Limb (tissue), 2 donors: ENCODE results near the gene LFNG.
"Not testable (repeated sequence)": the region's sequence is repeated elsewhere in the genome, so short reads cannot be mapped to it uniquely, and the experiment has no call there.

ENCODE experiments used
- DNase-seq, 2 donors: peaks; one replicate each; pipeline ENCODE4 v3.0.0-alpha.2; 2016; ENCODE audit errors: extremely low spot score in 2 of 2

Gene LFNG

DNA sequence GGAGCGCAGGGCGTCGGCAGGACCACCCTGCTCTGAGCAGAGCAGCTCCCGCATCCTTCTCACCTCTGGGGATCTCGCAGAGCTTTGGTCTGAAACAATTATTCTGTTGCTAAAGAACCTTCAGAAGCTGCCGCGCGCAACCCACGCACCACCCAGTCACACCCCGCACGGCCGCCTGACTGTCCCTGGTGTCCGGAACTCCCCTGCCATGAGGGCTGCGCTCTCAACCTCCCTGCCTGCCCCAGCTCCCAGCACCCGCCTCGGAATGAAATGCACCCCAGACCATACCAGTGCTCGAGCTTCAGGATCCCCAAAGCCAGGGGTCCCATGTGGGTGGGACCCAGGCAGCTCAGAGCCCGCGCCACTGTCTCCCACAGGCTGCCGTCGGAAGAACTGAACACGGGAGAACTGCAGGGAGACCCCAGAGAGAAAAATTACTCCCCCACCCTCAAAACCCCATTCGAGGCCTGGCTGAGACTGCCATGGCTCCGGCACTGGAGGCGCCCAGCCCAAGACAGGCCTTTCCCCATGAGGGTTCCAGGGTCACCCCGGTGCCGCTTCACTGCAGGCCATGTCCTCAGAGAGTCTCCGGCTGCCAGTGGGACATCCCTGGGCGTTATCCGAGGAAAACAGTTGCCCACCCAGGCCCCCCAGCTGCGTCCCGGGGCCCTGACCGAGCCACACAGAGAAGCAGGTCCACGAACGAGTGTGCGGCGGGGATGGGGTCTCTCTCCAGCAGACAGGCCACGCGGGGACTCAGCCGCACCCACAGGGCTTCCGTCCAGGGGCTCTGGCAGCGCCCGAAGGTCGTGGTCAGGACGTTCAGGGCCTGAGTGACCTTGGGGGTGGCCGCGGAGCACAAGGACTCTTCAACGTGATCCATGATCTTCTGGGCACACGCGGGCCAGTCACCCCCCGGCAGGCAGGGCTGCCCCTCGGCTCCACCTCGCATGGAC lies 23.6 kb downstream of the LFNG start:
- no peak for DNase-seq

DNA sequence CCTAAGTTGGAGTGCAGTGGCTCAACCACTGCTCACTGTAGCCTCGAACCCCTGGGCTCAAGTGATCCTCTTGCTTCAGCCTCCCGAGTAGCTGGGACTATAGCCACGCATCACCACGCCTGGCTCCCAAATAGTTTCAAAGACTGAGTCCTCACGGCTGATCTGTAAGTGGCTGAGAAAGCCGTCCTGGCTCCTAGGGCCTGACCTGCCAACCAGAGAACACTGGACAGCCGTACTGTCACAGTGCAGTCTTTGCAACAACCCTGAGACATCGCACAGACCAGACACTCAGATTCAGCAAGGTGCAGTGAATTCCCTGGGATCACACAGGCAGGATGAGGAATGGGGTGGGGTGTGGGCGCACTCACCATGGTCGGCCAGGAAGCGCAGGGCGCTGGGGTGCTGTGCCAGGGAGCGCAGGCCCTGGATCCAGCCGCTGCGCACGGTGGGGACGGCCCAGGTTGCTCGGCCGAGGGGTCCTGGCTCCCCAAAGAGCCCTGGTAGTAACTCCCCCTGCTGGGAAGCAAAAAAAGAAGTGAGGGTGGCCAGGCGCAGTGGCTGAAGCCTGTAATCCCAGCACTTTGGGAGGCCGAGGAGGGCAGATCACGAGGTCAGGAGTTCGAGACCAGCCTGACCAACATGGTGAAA lies 25.1 kb downstream of the LFNG start:
- DNase-seq = no peak

- no peak for DNase-seq
Measured at GRCh38 chr7:2545746-2546425, 26.3 kb downstream of the LFNG start.

DNA sequence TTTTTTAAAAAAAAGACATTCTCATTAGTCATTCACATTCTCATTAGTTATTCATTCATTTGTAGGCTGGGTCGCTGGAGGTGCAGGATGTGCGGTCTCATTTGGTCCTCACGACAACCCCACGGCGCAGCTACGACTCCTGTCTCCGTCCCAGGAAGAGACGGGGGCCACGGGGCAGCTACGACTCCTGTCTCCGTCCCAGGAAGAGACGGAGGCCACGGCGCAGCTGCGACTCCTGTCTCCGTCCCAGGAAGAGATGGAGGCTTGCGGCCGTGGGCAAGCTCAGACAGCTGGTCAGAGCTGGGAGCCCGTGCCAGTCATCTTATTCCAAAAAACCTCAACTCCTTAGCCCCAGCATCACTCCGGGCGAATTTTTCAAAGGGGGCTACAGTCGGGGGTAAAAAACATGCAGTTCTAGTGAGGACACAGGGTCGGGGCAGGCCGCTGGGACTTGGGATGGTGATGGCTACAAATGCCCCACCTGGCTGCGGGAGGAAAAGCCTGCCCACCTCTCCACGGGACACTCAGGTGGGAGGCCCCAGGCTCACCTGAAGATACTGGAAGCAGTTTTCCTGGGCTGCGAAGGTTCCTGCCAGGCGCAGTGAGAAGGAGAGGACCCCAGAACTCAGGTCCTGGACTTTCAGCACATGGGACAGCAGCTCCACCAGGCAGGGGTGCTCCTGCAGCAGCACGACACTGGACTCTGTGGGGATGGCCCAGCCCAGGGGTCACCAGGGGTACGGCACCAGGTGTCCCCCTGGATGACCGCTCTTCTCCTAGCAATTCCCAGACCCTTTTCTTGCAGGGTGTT lies 27.4 kb downstream of the LFNG start:
- DNase-seq = no peak

GRCh38 chr7:2551418-2551817 lies 31.8 kb downstream of the LFNG start:
- no peak for DNase-seq

DNA sequence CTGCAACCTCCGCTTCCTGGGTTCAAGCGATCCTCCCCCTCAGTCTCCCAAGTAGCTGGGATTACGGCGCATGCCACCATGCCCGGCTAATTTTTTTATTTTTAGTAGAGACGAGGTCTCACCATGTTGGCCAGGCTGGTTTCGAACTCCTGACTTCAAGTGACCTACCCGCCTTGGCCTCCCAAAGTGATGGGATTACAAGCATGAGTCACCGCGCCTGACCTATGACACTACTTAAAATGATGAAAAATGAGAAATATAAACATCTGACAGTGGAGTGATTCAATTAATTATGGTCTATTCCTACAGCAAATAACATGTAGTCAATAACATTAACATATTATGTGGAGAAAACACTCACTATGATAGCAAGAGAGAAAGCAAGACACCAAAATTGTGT lies 33.5 kb downstream of the LFNG start:
- no peak for DNase-seq

- DNase-seq = no peak
Measured at GRCh38 chr7:2553831-2554581, 34.4 kb downstream of the LFNG start.

GRCh38 chr7:2554661-2555111 lies 35.1 kb downstream of the LFNG start:
- no peak for DNase-seq

DNA sequence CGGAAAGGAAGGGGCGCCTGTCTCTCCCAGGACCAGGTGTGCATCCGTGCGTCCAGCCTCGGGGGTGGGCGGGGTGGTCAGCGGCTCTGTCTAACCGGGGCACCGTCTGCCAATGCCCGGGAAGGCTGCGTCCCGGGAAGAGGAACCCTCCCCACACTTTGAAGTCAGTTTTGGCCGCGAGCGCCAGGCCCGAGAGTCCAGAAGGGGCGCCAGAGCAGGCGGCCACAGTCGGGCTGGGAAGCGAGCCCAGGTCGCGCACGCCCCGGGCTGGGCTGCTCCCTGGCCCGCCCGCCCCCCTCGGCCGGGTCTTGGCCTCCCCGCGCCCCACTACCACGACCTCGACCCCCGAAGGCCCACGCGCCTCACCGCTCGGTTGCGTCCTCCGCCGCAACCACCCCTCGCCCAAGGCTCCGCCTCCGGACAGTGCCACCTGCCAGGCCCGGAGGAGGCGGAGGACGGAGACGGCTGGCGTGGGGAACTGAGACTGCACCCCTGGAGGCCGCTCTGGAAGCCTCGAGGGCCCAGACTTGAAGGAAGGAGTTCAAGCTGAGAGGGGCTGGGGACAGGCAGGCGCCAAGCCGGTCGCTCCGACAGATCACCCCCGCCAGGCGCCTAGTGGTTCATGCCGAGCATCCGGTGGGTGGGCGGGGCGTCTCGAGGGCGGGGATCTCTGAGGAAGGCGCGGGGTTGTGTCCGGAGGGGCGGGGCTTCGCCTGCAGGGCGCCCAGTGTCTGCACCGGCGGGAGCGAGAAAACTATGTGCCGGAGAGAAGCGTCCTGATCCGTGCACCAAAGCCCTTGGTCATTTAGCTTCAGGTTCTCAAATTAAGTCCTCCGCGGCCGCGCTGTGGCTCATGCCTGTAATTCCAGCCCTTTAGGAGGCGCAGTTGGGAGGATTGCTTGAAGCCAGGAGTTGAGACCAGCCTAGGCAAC lies 35.8 kb downstream of the LFNG start, which contains the start of gene BRAT1:
Gene BRAT1, minus strand, starts transcription at position 404 of the 932 bp plus-strand sequence. CDS start 1,093 bp downstream, outside the sequence.
- peak; percentile 94 to 97 for DNase-seq

DNA sequence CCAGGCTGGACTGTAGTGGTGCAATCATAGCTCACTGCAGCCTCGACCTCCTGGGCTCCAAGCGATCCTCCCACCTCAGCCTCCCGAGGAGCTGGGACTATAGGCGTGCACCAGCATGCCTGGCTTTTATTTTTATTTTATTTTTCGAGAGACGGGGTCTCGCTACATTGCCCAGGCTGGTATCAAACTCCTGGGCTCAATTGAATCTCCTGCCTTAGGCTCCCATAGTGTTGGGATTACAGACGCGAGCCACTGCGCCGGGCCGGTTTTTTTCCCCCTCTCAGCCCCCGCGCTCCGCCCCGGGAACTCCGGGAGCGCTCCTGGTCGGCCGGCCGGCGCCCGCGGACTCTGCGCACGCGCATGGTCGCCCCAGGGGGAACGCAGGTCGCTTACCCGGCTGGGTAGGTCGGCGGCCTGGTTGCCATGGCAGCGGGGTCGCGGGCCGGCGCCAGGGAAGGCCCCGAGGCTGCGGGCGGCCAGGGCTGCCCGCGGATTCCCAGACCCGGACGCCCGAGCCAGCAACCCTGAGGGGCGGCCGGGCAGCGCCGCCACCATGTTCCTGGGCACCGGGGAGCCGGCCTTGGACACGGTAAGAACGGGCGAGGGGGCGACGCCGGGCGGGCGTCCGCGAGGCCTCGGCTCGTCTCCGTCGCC lies 39.2 kb downstream of the LFNG start, which contains the start of gene IQCE:
Gene IQCE, plus strand, starts transcription at position 351 of the 654 bp plus-strand sequence. Its CDS starts 203 bp downstream, at position 554.
- DNase-seq = peak; percentile 85 to 95

DNA sequence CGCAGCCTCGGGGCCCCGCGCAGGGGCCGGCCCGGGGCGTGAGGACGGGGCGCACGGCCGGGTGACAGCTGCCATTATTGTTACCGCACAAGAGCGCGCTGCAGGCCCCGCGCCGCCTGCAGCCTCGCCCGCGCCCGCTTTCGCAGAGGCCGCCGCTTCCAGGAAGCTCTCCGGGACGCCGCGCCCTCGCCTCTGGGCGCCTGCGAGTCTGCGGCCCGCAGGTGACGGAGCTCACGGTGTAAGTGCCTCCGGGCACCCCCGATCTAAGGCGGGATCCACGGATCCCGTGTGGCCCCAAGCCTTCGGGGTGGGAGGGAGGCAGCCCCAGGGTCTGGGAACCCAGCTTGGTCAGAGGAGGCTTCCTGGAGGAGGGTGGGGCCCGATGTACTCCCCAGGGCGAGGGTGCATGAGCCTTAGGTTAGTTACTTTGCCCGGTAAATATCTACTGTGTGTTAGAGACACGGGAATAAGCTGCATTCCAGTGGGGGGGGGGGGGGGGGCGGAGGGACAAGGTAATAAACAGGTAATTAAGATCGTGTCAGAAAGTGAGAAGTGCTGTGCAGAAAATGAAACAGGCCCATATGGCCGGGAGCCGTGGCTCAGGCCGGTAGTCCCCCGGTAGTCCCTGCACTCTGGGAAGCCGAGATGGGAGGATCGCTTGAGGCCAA lies 39.8 kb downstream of the LFNG start:
- DNase-seq = no peak

- not testable (repeated sequence) for DNase-seq
Measured at GRCh38 chr7:2563955-2564354, 44.4 kb downstream of the LFNG start.

GRCh38 chr7:2564970-2565540 lies 45.5 kb downstream of the LFNG start:
- DNase-seq = no peak

GRCh38 chr7:2566348-2566889 lies 46.8 kb downstream of the LFNG start:
- no peak for DNase-seq

GRCh38 chr7:2566890-2567678 lies 47.5 kb downstream of the LFNG start:
- no peak for DNase-seq

- peak; percentile 57 to 58 for DNase-seq
Measured at GRCh38 chr7:2567679-2568278, 48.2 kb downstream of the LFNG start.
